H1 (cell line): ENCODE data around the gene PDIA6. TPM values are rescaled to one million over a fixed set of nuclear protein-coding genes. Genes with fewer than 3 reads are reported as not detected.
"Not testable (repeated sequence)": the region's sequence is repeated elsewhere in the genome, so short reads cannot be mapped to it uniquely, and the experiment has no call there.

Source experiments
- CTCF ChIA-PET: fragments of 300-600 bp; sonication (Branson Sonifier 250); formaldehyde crosslinking; loops from one replicate; lab custom pipeline; 2021; ENCODE audit not compliant: partially characterized antibody; lab: Charles Lee
- POLR2A ChIA-PET: fragments of 300-600 bp; sonication (Branson Sonifier 250); formaldehyde crosslinking; loops from one replicate; lab custom pipeline; 2021; ENCODE audit warnings: inconsistent platforms; ENCODE audit not compliant: partially characterized antibody; lab: Charles Lee
- DNase-seq, 2 experiments: peaks; one replicate each; pipeline versions ENCODE4 v3.0.0 to v3.0.0-alpha.2; 2010 to 2022; ENCODE audit warnings: low spot score in 2 of 2, low read depth in 1 of 2, mixed read lengths in 1 of 2
- FAIRE-seq: peaks from 2 replicates; lab custom pipeline; 2011; peaks lifted over from hg19 to GRCh38; lab: Jason Lieb, UNC
- H2AFZ ChIP-seq: 2 replicates; pipeline ENCODE4 v1.8.1; 2012; ENCODE audit warnings: low read length, inconsistent platforms
- H2AK5ac ChIP-seq: 2 replicates; pipeline ENCODE4 v1.6.1; 2013; ENCODE audit warnings: low read depth, low read length
- H2BK120ac ChIP-seq: replicated peaks from 2 replicates; pipeline ENCODE3; 2013; ENCODE audit warnings: low read depth, low read length, inconsistent platforms
- H2BK12ac ChIP-seq: 2 replicates; pipeline ENCODE4 v1.6.1; 2013; ENCODE audit warnings: low read depth, low read length
- H2BK15ac ChIP-seq: 2 replicates; pipeline ENCODE4 v1.6.1; 2013; ENCODE audit warnings: low read length
- H2BK20ac ChIP-seq: 2 replicates; pipeline ENCODE4 v1.6.1; 2013; ENCODE audit warnings: low read length
- H2BK5ac ChIP-seq: 2 replicates; pipeline ENCODE4 v1.6.1; 2013; ENCODE audit warnings: low read depth, low read length
- H3K14ac ChIP-seq: 2 replicates; pipeline ENCODE4 v1.6.1; 2013; ENCODE audit warnings: inconsistent platforms; ENCODE audit not compliant: insufficient read length
- H3K18ac ChIP-seq: 2 replicates; pipeline ENCODE4 v1.6.1; 2013; ENCODE audit warnings: low read length; ENCODE audit errors: extremely low read depth
- H3K23ac ChIP-seq: 2 replicates; pipeline ENCODE4 v1.6.1; 2013; ENCODE audit warnings: inconsistent platforms; ENCODE audit not compliant: insufficient read length
- H3K23me2 ChIP-seq: 2 replicates; pipeline ENCODE4 v1.6.1; 2013; ENCODE audit warnings: low read depth, low read length
- H3K27ac ChIP-seq: 2 replicates; pipeline ENCODE4 v1.6.1; 2011; ENCODE audit warnings: low read depth, low read length, inconsistent platforms
- H3K27me3 ChIP-seq, 4 experiments: replicated peaks in 1 of 4; 1 replicate in 1 of 4; 2 replicates in 3 of 4; pipeline versions ENCODE4 v1.6.1 to v1.8.1; 2011 to 2013; ENCODE audit warnings: low read length in 3 of 4, mild to moderate bottlenecking in 3 of 4, inconsistent platforms in 2 of 4, mixed read lengths in 2 of 4, moderate library complexity in 1 of 4; ENCODE audit not compliant: control insufficient read depth in 3 of 4, insufficient read depth in 3 of 4; ENCODE audit errors: extremely low read depth in 1 of 4
- H3K36me3 ChIP-seq, 4 experiments: 2 replicates each; pipeline versions ENCODE4 v1.6.1 to v1.8.1; 2011 to 2013; ENCODE audit warnings: mild to moderate bottlenecking in 4 of 4, low read length in 3 of 4, moderate library complexity in 2 of 4, control low read depth in 1 of 4, inconsistent platforms in 1 of 4; ENCODE audit not compliant: insufficient read depth in 4 of 4, control insufficient read depth in 2 of 4
- H3K4ac ChIP-seq: replicated peaks from 2 replicates; pipeline ENCODE3; 2013; ENCODE audit warnings: low read length, low read depth, mixed read lengths, inconsistent platforms; ENCODE audit not compliant: insufficient read length
- H3K4me1 ChIP-seq, 4 experiments: replicated peaks in 1 of 4; 1 replicate in 1 of 4; 2 replicates in 3 of 4; pipeline versions ENCODE4 v1.6.1 to v1.8.1; 2011 to 2013; ENCODE audit warnings: low read length in 3 of 4, inconsistent platforms in 2 of 4, mixed read lengths in 1 of 4; ENCODE audit not compliant: insufficient read depth in 4 of 4, control insufficient read depth in 3 of 4
- H3K4me2 ChIP-seq, 2 experiments: 2 replicates each; pipeline versions ENCODE4 v1.6.1 to v1.8.1; 2011 to 2013; ENCODE audit warnings: low read depth in 2 of 2, low read length in 2 of 2, control low read depth in 1 of 2, inconsistent platforms in 1 of 2, mild to moderate bottlenecking in 1 of 2; ENCODE audit not compliant: insufficient read depth in 1 of 2
- H3K4me3 ChIP-seq, 4 experiments: fragments of 200-600, 300-600 bp in 1 of 4; sonication (generic), shearing (Covaris generic), sonication (Bioruptor Twin) in 1 of 4; 2 replicates each; pipeline versions ENCODE4 v1.5.1 to v1.8.1; 2011 to 2016; ENCODE audit warnings: low read length in 4 of 4, low read depth in 3 of 4, control low read depth in 2 of 4, inconsistent platforms in 2 of 4, mild to moderate bottlenecking in 2 of 4, mixed read lengths in 1 of 4, moderate library complexity in 1 of 4; ENCODE audit not compliant: insufficient read depth in 2 of 4; ENCODE audit errors: extremely low read depth in 1 of 4
- H3K56ac ChIP-seq: replicated peaks from 2 replicates; pipeline ENCODE3; 2013; ENCODE audit warnings: low read depth, mild to moderate bottlenecking, mixed read lengths, low read length, inconsistent platforms; ENCODE audit not compliant: insufficient read length
- H3K79me1 ChIP-seq: 2 replicates; pipeline ENCODE4 v1.6.1; 2013; ENCODE audit warnings: low read depth, low read length, control low read depth
- H3K79me2 ChIP-seq, 2 experiments: 2 replicates each; pipeline versions ENCODE4 v1.6.1 to v1.8.1; 2012 to 2013; ENCODE audit warnings: low read length in 2 of 2, mild to moderate bottlenecking in 2 of 2, inconsistent platforms in 1 of 2; ENCODE audit not compliant: insufficient read depth in 2 of 2, control insufficient read depth in 1 of 2
- H3K9ac ChIP-seq, 4 experiments: replicated peaks in 1 of 4; 1 replicate in 1 of 4; 2 replicates in 3 of 4; pipeline versions ENCODE4 v1.6.1 to v1.8.1; 2011 to 2013; ENCODE audit warnings: low read depth in 3 of 4, low read length in 3 of 4, control low read depth in 2 of 4, mild to moderate bottlenecking in 2 of 4, moderate library complexity in 2 of 4, inconsistent platforms in 1 of 4; ENCODE audit errors: extremely low read depth in 1 of 4
- H3K9me3 ChIP-seq, 2 experiments: 2 replicates each; pipeline versions ENCODE4 v1.6.1 to v1.8.1; 2012 to 2013; ENCODE audit warnings: mild to moderate bottlenecking in 2 of 2, moderate library complexity in 2 of 2, control low read depth in 1 of 2, inconsistent platforms in 1 of 2, low read depth in 1 of 2, low read length in 1 of 2, mixed read lengths in 1 of 2; ENCODE audit not compliant: insufficient read depth in 2 of 2
- H4K20me1 ChIP-seq, 2 experiments: replicated peaks in 1 of 2; 2 replicates each; pipeline versions ENCODE3 to v1.8.1; 2011 to 2013; ENCODE audit warnings: inconsistent platforms in 2 of 2, low read length in 2 of 2, mild to moderate bottlenecking in 1 of 2; ENCODE audit not compliant: insufficient read depth in 2 of 2, control insufficient read depth in 1 of 2
- H4K5ac ChIP-seq: 2 replicates; pipeline ENCODE4 v1.6.1; 2013; ENCODE audit warnings: low read length, low read depth, mixed read lengths, inconsistent platforms; ENCODE audit not compliant: insufficient read length
- H4K8ac ChIP-seq: 2 replicates; pipeline ENCODE4 v1.8.0; 2013; ENCODE audit warnings: mild to moderate bottlenecking, moderate library complexity, low read length, inconsistent platforms; ENCODE audit not compliant: insufficient read depth; ENCODE audit errors: extremely low read depth
- H4K91ac ChIP-seq: replicated peaks from 2 replicates; pipeline ENCODE3; 2013; ENCODE audit warnings: low read length, mixed read lengths, inconsistent platforms; ENCODE audit not compliant: insufficient read length
- WGBS, 2 experiments: shearing (Covaris generic) in 1 of 2; methylation state at CpG; one replicate each; pipeline versions ENCODE4 v1.1.6 to v1.1.7; 2013 to 2015; ENCODE audit warnings: low lambda C conversion rate in 2 of 2, mixed read lengths in 2 of 2, inconsistent platforms in 1 of 2, low coverage in 1 of 2, missing lambda C conversion rate in 1 of 2; ENCODE audit not compliant: insufficient replicate concordance in 2 of 2, insufficient coverage in 1 of 2, insufficient read length in 1 of 2; ENCODE audit errors: extremely low coverage in 1 of 2, missing lambda C conversion rate in 1 of 2; 5-methylcytosine and 5-hydroxymethylcytosine counted together
- polyA plus RNA-seq, 7 experiments: library from polyadenylated mRNA; depleted of rRNA in 3 of 7; stranded (reverse) in 5 of 7; unstranded in 2 of 7; fragments of >200 nt in 5 of 7; fragments of 200-250 nt in 2 of 7; gene quantifications; 1 replicate in 5 of 7; 2 replicates in 1 of 7; 4 replicates in 1 of 7; pipeline versions ENCODE4 v1.2.1 to v1.2.3, GENCODE V29; 2011 to 2013; ENCODE audit warnings: missing spikeins in 2 of 7, mixed read lengths in 2 of 7
- total RNA-seq: library from RNA; stranded (reverse); fragmentation: NEBNext Ultra II Directional; extraction: Animal tissue kit (Norgen Biotek cat#: 25700); gene quantifications from 2 replicates; pipeline ENCODE4 v1.2.1, GENCODE V29; 2021

The PDIA6 gene
- total and polyA plus RNA-seq, 2 of the 8 experiments (the other 6 are each of a cell fraction or from before 2014, with no cell fraction given): 181 to 384 TPM

GRCh38 chr2:10813163-10814138, 866 bp upstream of the PDIA6 start:
- not testable (repeated sequence) for H3K27me3 ChIP-seq, H2BK12ac ChIP-seq, H2AFZ ChIP-seq, H2BK5ac ChIP-seq, FAIRE-seq, H3K23ac ChIP-seq, H3K9me3 ChIP-seq, H2AK5ac ChIP-seq, H4K91ac ChIP-seq, H4K5ac ChIP-seq, H3K23me2 ChIP-seq, H3K14ac ChIP-seq, H3K56ac ChIP-seq, H3K27ac ChIP-seq, H3K36me3 ChIP-seq, H4K8ac ChIP-seq, H2BK120ac ChIP-seq, H3K79me1 ChIP-seq, DNase-seq, H2BK20ac ChIP-seq
- peak overlapping the region in 1 of 4 experiments; percentile 45; a peak in 3 of 7 replicates for H3K9ac ChIP-seq
- peak overlapping the region; percentile 73 for H3K4me2 ChIP-seq
- 70% methylated on average over 36 of the region's 37 CpGs; no CpG with 5 or more reads in 1 of the 2 experiments for WGBS, 2 experiments
- CTCF ChIA-PET: interaction anchor here (0.9 to 9.5 kb wide), 3 partner anchors 9 to 310 kb away, joined by 3 to 112 read pairs (median 21); no protein-coding TSS in a partner anchor
- H4K20me1 ChIP-seq: peaks cover 14% of the 10 kb centered on the region in 2 experiments
- peaks cover 0 to 15% (median 4%) of the 10 kb centered on the region in 4 experiments; a peak in 6 of 7 replicates for H3K4me1 ChIP-seq
- peak overlapping the region; percentile 41 to 87 (median 52) for H3K4me3 ChIP-seq
- H3K18ac ChIP-seq: peak overlapping the region; percentile 48; the same call in 1 of the 2 replicates
- peak overlapping the region; percentile 12 for H3K4ac ChIP-seq
- POLR2A ChIA-PET: interaction anchor here (1.0 to 1.5 kb wide), 4 partner anchors 7 to 37 kb away, joined by 3 to 5 read pairs (median 4); no protein-coding TSS in a partner anchor
- H2BK15ac ChIP-seq: peak overlapping the region; percentile 97; the same call in 1 of the 2 replicates
- peaks cover 33 to 37% of the 10 kb centered on the region in 2 experiments for H3K79me2 ChIP-seq
